Activated CD8-positive, alpha-beta T cell treated with anti-CD3 and anti-CD28 coated beads, Interleukin-2, amount 10 ng/mL, durations not matched to agents 7 days and 5 days (primary cell): ENCODE data around the gene SYTL2. TPM values are rescaled to one million over a fixed set of nuclear protein-coding genes. Genes with fewer than 3 reads are reported as not detected.
A peak's percentile ranks its signal among the peaks of the same experiment; 100 is the strongest.
"Not testable (repeated sequence)": the region's sequence is repeated elsewhere in the genome, so short reads cannot be mapped to it uniquely, and the experiment has no call there.

Experiments used
- ATAC-seq: fragments of 150-1000 bp; cut with Tn5 transposase; one replicate; pipeline ENCODE4 v1.10.0; 2021; ENCODE audit warnings: moderate library complexity
- CTCF ChIA-PET: fragments of 350-600 bp; sonication (Branson Sonifier 250); formaldehyde crosslinking; loops from one replicate; lab custom pipeline; 2021; ENCODE audit warnings: antibody characterized with exemption; lab: Charles Lee
- POLR2A ChIA-PET: fragments of 350-600 bp; sonication (Branson Sonifier 250); formaldehyde crosslinking; loops from one replicate; lab custom pipeline; 2021; ENCODE audit warnings: antibody characterized with exemption; lab: Charles Lee
- DNase-seq: peaks from one replicate; pipeline ENCODE4 v3.0.0-alpha.2; 2020
- H3K27ac Mint-ChIP-seq: one replicate; pipeline ENCODE4 v1.8.0; 2021; ENCODE audit warnings: mild to moderate bottlenecking, mixed read lengths
- H3K27me3 Mint-ChIP-seq: one replicate; pipeline ENCODE4 v1.8.0; 2021; ENCODE audit warnings: low read depth, mixed read lengths
- H3K36me3 Mint-ChIP-seq: one replicate; pipeline ENCODE4 v1.8.0; 2021; ENCODE audit warnings: low read depth, mixed read lengths
- H3K4me1 Mint-ChIP-seq: one replicate; pipeline ENCODE4 v1.8.0; 2021; ENCODE audit warnings: low read depth, mixed read lengths
- H3K4me3 Mint-ChIP-seq: one replicate; pipeline ENCODE4 v1.8.0; 2021; ENCODE audit warnings: mild to moderate bottlenecking, mixed read lengths
- H3K9me3 Mint-ChIP-seq: one replicate; pipeline ENCODE4 v1.8.0; 2022; ENCODE audit warnings: mixed read lengths; ENCODE audit not compliant: insufficient read depth
- total RNA-seq, 2 experiments: library from RNA; stranded (reverse); gene quantifications; one replicate each; pipeline ENCODE4 v1.2.3, GENCODE V29; 2021

SYTL2 gene, protein sequence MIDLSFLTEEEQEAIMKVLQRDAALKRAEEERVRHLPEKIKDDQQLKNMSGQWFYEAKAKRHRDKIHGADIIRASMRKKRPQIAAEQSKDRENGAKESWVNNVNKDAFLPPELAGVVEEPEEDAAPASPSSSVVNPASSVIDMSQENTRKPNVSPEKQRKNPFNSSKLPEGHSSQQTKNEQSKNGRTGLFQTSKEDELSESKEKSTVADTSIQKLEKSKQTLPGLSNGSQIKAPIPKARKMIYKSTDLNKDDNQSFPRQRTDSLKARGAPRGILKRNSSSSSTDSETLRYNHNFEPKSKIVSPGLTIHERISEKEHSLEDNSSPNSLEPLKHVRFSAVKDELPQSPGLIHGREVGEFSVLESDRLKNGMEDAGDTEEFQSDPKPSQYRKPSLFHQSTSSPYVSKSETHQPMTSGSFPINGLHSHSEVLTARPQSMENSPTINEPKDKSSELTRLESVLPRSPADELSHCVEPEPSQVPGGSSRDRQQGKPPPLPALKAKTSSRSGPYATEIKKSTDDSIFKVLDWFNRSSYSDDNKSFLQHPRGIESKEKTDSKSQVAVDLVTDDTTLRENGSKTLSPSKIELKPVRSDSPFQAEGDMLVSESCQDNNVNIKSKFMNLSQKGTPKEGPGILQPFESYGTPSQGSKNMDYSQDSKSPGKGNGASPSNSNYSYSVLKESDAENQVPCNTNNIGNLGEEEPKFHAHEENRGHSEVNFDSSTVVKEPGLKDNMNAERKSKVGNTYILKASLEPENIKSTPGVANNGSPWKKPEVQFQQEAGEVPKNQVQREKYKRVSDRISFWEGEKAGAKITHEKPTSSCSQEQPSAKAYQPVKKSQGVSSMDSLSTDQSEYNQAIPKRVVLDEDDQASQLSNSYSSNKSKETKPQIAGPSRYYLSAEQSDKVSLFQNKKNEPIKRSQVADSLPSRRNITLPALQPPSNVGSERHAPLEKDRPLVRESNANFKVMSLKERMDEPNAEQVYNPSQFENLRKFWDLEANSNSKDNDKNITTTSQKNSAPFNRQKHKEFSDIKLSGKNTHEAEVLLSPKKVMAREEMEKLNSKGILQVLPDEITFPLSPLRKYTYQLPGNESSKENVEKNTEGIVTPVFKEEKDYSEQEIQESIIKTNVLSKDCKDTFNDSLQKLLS (N-terminal part only)
- total RNA-seq: 10 to 100 TPM; 29.3 to 31.2 TPM

DNA sequence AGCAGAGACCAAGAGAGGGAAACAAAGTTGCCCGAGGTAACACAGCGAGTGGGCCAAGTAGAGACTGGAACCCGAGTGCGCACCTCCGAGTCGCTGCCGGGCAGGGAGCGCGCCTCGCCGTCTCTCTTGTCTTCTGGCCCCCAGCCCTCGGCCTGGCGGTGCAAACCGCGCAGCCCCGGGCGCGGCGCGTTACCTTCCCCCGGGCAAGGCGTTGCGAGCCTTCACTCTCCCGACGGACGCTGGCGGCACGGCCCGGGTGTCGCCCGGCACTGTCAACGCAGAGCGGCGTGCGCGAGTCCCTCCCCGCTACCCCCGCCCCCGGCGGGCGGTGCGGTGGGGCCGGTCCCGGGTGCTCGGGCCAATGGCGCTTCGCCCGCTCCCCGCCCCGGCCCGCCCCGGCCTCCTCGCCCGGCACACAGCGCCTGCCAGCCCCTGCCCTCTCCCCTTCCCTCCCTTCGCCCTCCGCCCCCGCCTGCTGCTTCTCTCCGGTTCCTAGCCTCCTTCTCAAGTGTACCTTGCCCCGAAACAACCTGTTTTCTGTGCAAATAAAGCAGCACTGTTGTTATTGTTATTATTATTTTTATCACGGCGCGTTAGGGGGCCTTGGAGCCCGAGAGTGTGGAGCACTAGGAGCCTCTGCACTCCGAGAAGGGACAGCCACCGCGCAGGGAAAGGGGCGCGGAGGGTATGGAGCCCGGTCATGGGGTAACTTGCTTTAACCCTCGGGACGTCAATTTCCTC, at the start of gene SYTL2:
Gene SYTL2, minus strand, starts transcription at position 271 of the 741 bp plus-strand sequence. CDS start 53,416 bp downstream, outside the sequence.
- H3K27me3 Mint-ChIP-seq: peaks cover 20% of the 10 kb centered on the region
- H3K4me1 Mint-ChIP-seq: peaks cover 39% of the 10 kb centered on the region
- ChIA-PET POLR2A (interaction anchor here (0.9 to 2.9 kb wide), 5 partner anchors 13 to 163 kb away, joined by 3 to 12 read pairs (median 3); partner anchors contain the start of gene TMEM126A), CTCF (interaction anchor here (1.1 to 3.3 kb wide), 7 partner anchors 10 to 148 kb away, joined by 3 to 19 read pairs (median 4); no protein-coding TSS in a partner anchor)
- DNase-seq (peak; percentile 77), ATAC-seq (peak; percentile 97)
- H3K9me3 Mint-ChIP-seq: no peaks in the 10 kb centered on the region
- peak within 1 kb of the TSS; percentile 87 for H3K4me3 Mint-ChIP-seq
- H3K27ac Mint-ChIP-seq: peak within 1 kb of the TSS; percentile 78
- no peaks in the 10 kb centered on the region for H3K36me3 Mint-ChIP-seq

DNA sequence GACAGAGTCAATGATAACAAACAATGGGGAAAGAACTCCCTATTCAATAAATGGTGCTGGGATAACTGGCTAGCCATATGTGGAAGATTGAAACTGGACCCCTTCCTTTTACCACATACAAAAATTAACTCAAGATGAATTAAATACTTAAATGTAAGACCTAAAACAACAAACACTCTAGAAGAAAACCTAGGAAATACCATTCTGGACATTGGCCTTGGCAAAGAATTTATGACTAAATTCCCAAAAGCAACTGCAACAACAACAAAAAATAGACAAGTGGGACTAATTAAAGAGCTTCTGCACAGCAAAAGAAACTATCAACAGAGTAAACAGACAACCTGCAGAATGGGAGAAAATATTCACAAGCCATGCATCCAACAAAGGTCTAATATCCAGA, 48.6 kb upstream of the SYTL2 start:
- CTCF ChIA-PET, DNase-seq, H3K36me3 Mint-ChIP-seq, H3K27ac Mint-ChIP-seq, ATAC-seq, H3K9me3 Mint-ChIP-seq, H3K4me3 Mint-ChIP-seq, POLR2A ChIA-PET, H3K4me1 Mint-ChIP-seq: not testable (repeated sequence)
- H3K27me3 Mint-ChIP-seq: peaks cover 33% of the 10 kb centered on the region

DNA sequence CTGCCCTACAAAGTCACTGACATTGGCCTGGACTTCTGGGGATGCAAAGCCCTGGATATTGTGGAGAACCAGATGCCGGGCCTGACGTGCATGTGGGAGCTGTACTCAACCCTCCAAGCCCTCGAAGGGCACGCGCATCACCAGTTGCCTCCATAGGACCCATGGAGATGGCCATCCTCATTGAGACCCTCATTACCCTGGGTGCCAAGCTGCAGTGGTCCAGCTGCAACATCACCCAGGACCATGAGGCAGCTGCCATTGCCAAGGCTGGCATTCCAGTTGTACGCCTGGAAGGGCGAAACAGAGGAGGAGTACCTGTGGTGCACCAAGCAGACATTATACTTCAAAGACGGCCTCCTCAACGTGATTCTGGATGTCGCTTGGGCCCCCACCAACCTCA, 46.2 kb upstream of the SYTL2 start:
- no peak overlapping the region for H3K4me3 Mint-ChIP-seq
- no peaks in the 10 kb centered on the region for H3K9me3 Mint-ChIP-seq
- H3K36me3 Mint-ChIP-seq: peaks cover 3% of the 10 kb centered on the region
- no peak for ATAC-seq
- H3K27ac Mint-ChIP-seq: no peak overlapping the region
- CTCF ChIA-PET: no interaction called here
- peaks cover 19% of the 10 kb centered on the region for H3K27me3 Mint-ChIP-seq
- POLR2A ChIA-PET: no interaction called here
- peaks cover 13% of the 10 kb centered on the region for H3K4me1 Mint-ChIP-seq
- no peak for DNase-seq

DNA sequence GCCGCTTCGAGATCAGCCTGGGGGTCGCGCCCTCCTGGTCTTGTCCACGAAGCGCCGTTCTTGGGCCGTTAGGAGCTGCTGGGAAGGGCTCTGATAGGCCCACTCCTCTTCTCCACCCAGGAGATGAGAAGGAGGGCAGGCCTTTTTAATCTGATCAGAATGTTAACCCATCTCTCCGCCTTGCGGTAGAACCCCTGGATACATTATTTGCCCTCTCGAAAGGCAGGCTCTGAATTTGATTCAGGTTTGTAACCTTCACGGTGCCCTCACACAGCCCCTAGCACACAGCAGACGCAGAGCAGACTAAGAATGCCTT, 44.4 kb upstream of the SYTL2 start, which contains the start of gene CCDC83:
Gene CCDC83, plus strand, starts transcription at position 43 of the 316 bp plus-strand sequence. CDS start 9,741 bp downstream, outside the sequence.
- H3K9me3 Mint-ChIP-seq: no peaks in the 10 kb centered on the region
- ATAC-seq: no peak

DNA sequence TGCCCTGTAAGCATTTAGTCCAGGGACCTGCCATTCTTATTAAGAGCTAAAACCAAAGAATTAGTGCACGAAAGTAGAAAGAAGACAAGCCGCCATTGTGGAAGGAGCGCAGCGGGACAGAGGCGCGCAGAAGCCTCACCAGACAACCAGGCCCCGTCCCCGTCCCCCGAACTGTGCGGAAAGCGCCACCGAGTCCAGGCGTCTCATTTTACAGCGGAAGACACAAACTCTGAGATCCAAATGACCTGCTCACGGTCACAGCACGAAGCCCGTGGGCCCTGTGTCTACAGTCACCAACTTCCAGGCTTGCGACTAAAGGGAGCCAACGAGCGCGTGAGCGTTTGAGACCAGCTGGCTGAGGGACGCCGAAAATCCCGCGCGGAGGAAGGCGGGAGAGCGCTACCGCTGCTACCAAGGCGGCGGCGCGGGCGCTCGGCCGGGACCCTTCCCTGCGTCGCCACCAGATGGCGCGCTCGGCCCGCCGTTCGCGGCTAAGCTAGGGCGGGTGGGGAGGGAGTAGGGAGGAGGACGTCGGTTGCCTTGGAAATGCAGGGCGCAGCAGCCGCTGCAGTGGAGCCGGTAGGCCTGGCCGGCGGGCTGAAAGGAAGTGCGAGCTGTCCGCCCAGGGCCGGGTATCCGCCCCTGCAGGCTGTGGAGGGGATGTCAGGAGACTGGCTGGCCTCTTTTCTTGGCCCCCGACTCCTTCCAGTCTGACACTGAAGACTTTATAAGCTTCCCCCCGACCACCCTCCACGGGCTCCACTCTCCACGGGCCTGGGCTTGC, 43.8 kb upstream of the SYTL2 start:
- ATAC-seq: peak; percentile 96
- Mint-ChIP-seq H3K4me1 (peaks cover 13% of the 10 kb centered on the region), H3K27ac (peak overlapping the region; percentile 91), H3K27me3 (peaks cover 7% of the 10 kb centered on the region), H3K4me3 (peak overlapping the region; percentile 84), H3K36me3 (peaks cover 10% of the 10 kb centered on the region), H3K9me3 (no peaks in the 10 kb centered on the region)
- ChIA-PET CTCF (interaction anchor here (0.7 to 4.1 kb wide), 66 partner anchors 8 to 962 kb away, joined by 3 to 34 read pairs (median 4); partner anchors contain the start of genes CREBZF, HIKESHI and TMEM126A), POLR2A (interaction anchor here (1.0 to 1.8 kb wide), 7 partner anchors 160 to 592 kb away, joined by 3 to 6 read pairs (median 5); partner anchors contain the start of genes CCDC89, CREBZF, TMEM126A and TMEM126B)
- DNase-seq: peak; percentile 93

More for the DNA sequence above, 44.4 kb upstream of the SYTL2 start, which contains the start of gene CCDC83:
- CTCF ChIA-PET: interaction anchor here (0.7 to 4.1 kb wide), 63 partner anchors 8 to 962 kb away, joined by 3 to 34 read pairs (median 4); partner anchors contain the start of genes CREBZF, HIKESHI and TMEM126A
- H3K27ac Mint-ChIP-seq: peak within 1 kb of the TSS; percentile 91
- POLR2A ChIA-PET: interaction anchor here (1.0 to 1.8 kb wide), 7 partner anchors 160 to 591 kb away, joined by 3 to 6 read pairs (median 5); partner anchors contain the start of genes CCDC89, CREBZF, TMEM126A and TMEM126B
- no peak for DNase-seq
- peaks cover 13% of the 10 kb centered on the region for H3K4me1 Mint-ChIP-seq
- H3K27me3 Mint-ChIP-seq: peaks cover 10% of the 10 kb centered on the region
- H3K4me3 Mint-ChIP-seq: peak within 1 kb of the TSS; percentile 84
- H3K36me3 Mint-ChIP-seq: peaks cover 8% of the 10 kb centered on the region

DNA sequence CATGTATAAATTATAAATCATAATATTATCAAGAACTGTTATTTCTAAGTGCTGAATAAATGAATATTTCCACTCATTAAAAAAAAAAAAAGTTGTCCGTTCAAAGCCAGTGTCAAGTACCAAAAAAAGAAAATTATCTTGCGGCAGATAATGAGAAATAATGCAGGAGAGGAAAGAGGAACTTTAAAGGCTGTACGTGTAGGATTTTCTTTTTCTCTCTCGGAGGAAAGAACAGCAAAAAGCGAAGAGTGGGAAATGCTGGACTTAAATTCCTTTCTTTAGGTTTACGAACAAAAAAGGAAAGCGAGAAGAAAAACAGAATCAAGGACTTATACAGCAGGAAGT, 43.2 kb upstream of the SYTL2 start:
- peak overlapping the region; percentile 84 for H3K4me3 Mint-ChIP-seq
- POLR2A ChIA-PET: interaction anchor here (1.0 to 1.8 kb wide), 5 partner anchors 159 to 592 kb away, joined by 4 to 6 read pairs (median 5); partner anchors contain the start of genes CCDC89, TMEM126A and TMEM126B
- DNase-seq: no peak
- H3K36me3 Mint-ChIP-seq: peaks cover 10% of the 10 kb centered on the region
- H3K27ac Mint-ChIP-seq: peak overlapping the region; percentile 91
- ATAC-seq: no peak
- H3K4me1 Mint-ChIP-seq: peaks cover 13% of the 10 kb centered on the region
- CTCF ChIA-PET: interaction anchor here (0.7 to 4.1 kb wide), 48 partner anchors 8 to 963 kb away, joined by 3 to 34 read pairs (median 5); partner anchors contain the start of genes CREBZF, HIKESHI and TMEM126A
- no peaks in the 10 kb centered on the region for H3K9me3 Mint-ChIP-seq
- H3K27me3 Mint-ChIP-seq: peaks cover 2% of the 10 kb centered on the region

DNA sequence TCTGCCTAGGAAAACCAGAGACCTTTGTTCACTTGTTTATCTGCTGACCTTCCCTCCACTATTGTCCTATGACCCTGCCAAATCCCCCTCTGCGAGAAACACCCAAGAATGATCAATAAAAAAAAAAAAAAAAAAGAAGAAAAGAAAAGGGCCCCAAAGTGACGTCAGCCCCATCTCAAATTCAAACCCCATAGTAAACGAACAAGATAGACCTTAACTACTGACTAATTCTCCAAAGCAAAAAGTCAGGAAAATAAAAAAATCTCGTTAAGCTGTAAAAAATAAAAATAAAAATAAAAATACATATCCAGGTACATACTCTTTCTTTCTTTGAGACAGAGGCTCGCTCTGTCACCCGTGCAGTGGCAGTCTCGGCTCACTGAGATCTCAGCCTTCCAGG, 42.6 kb upstream of the SYTL2 start:
- H3K27me3 Mint-ChIP-seq, H3K4me3 Mint-ChIP-seq, H3K36me3 Mint-ChIP-seq, DNase-seq, ATAC-seq, H3K9me3 Mint-ChIP-seq, POLR2A ChIA-PET, H3K27ac Mint-ChIP-seq: not testable (repeated sequence)
- H3K4me1 Mint-ChIP-seq: peaks cover 13% of the 10 kb centered on the region
- CTCF ChIA-PET: interaction anchor here (1.9 to 4.1 kb wide), 3 partner anchors 28 to 160 kb away, joined by 5 to 34 read pairs (median 31); no protein-coding TSS in a partner anchor

DNA sequence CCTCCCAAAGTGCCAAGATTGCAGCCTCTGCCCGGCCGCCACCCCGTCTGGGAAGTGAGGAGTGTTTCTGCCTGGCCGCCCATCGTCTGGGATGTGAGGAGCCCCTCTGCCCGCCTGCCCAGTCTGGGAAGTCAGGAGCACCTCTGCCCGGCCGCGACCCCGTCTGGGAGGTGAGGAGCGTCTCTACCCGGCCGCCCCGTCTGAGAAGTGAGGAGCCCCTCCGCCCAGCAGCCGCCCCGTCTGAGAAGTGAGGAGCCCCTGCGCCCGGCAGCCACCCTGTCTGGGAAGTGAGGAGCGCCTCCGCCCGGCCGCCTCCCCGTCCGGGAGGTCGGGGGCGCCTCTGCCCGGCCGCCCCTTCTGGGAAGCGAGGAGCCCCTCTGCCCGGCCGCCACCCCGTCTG, 41.8 kb upstream of the SYTL2 start:
- peaks cover 13% of the 10 kb centered on the region for H3K4me1 Mint-ChIP-seq
- ATAC-seq, H3K4me3 Mint-ChIP-seq, POLR2A ChIA-PET, H3K36me3 Mint-ChIP-seq, H3K9me3 Mint-ChIP-seq, DNase-seq, H3K27ac Mint-ChIP-seq, H3K27me3 Mint-ChIP-seq: not testable (repeated sequence)
- CTCF ChIA-PET: interaction anchor here (3.2 to 4.1 kb wide), 2 partner anchors 27 to 159 kb away, joined by 31 to 34 read pairs; no protein-coding TSS in a partner anchor

DNA sequence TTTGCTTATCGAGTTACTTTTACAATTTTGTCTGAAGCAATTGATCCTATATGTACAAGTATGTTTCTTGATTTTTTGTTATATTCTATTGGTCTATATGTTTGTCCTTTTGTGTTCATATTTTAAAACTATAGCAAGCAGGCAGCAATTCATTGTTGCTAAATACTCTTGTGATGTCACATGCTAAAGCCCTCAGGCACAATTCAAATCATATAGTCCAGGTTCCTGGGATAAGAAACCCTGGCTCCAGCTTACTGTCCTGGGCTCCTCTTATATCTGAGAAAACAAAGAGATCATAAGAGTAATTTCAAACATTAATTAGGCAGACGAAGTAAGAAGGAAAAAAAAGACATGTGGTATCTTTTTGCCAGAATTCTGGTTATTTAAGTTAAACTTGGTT, 37.6 kb upstream of the SYTL2 start:
- POLR2A ChIA-PET: no interaction called here
- H3K9me3 Mint-ChIP-seq: no peaks in the 10 kb centered on the region
- CTCF ChIA-PET: no interaction called here

More for the DNA sequence above, 37.6 kb upstream of the SYTL2 start:
- no peak for ATAC-seq
- peaks cover 8% of the 10 kb centered on the region for H3K4me1 Mint-ChIP-seq
- no peak for DNase-seq
- H3K36me3 Mint-ChIP-seq: peaks cover 7% of the 10 kb centered on the region
- H3K27me3 Mint-ChIP-seq: no peaks in the 10 kb centered on the region
- H3K27ac Mint-ChIP-seq: no peak overlapping the region
- no peak overlapping the region for H3K4me3 Mint-ChIP-seq
